Stomach (tissue), 9 donors: ENCODE measurements around the gene CNTN5. TPM values are rescaled to one million over a fixed set of nuclear protein-coding genes. Genes with fewer than 3 reads are reported as not detected.

ENCODE experiments used
- DNase-seq, 2 donors: peaks; one replicate each; pipeline versions ENCODE4 v3.0.0 to v3.0.0-alpha.2; 2013 to 2019
- H3K27ac ChIP-seq, 5 donors: fragments of 200-600 bp in 4 of 5; sonication (generic) in 4 of 5; one replicate each; pipeline ENCODE4 v1.5.1; 2013 to 2019; ENCODE audit warnings: mild to moderate bottlenecking in 1 of 5, moderate library complexity in 1 of 5
- H3K27me3 ChIP-seq, 3 donors: fragments of 200-600 bp; sonication (generic); one replicate each; pipeline ENCODE4 v1.5.1; 2017 to 2019; ENCODE audit warnings: mixed run types in 1 of 3
- H3K36me3 ChIP-seq, 4 donors: fragments of 200-600 bp; sonication (generic); 1 replicate in 3 of 4; 2 replicates in 1 of 4; pipeline ENCODE4 v1.5.1; 2016 to 2019
- H3K4me1 ChIP-seq, 4 donors: fragments of 200-600 bp; sonication (generic); one replicate each; pipeline ENCODE4 v1.5.1; 2016 to 2019
- H3K4me3 ChIP-seq, 4 donors: fragments of 200-600 bp; sonication (generic) in 3 of 4; one replicate each; pipeline ENCODE4 v1.5.1; 2016 to 2019; ENCODE audit warnings: mild to moderate bottlenecking in 1 of 4
- H3K9me3 ChIP-seq, 4 donors: fragments of 200-600 bp; sonication (generic); one replicate each; pipeline ENCODE4 v1.5.1; 2016 to 2019
- EP300 ChIP-seq: sonication (generic); formaldehyde crosslinking; IDR thresholded peaks from one replicate; pipeline ENCODE4 v1.6.1; 2017; ENCODE audit warnings: antibody characterized with exemption
- POLR2A ChIP-seq, 4 donors: fragments of 450-650 bp; IDR thresholded peaks; one replicate each; pipeline ENCODE4 v1.6.1; 2016; ENCODE audit warnings: antibody characterized with exemption in 4 of 4, control low read depth in 2 of 4, mild to moderate bottlenecking in 1 of 4, moderate library complexity in 1 of 4
- POLR2AphosphoS5 ChIP-seq, 3 donors: sonication (generic); formaldehyde crosslinking; IDR thresholded peaks; one replicate each; pipeline ENCODE4 v1.6.1; 2016; ENCODE audit warnings: antibody characterized with exemption in 3 of 3
- WGBS, 5 donors: extraction: QIAGEN DNeasy Blood & Tissue Kit in 3 of 5; methylation state at CpG; one replicate each; pipeline versions ENCODE4 v1.1.5 to v1.1.7; 2013 to 2018; 5-methylcytosine and 5-hydroxymethylcytosine counted together
- intact Hi-C: fragments of 100-400 bp; cut with DNase I; formaldehyde crosslinking; loops from one replicate; pipeline ENCODE4 v1.15.1; 2023; ENCODE audit warnings: low total_unique reads
- polyA plus RNA-seq, 3 donors: library from polyadenylated mRNA; stranded (reverse); fragments of 200-250 nt; gene quantifications; one replicate each; pipeline ENCODE4 v1.2.3, GENCODE V29; 2013
- total RNA-seq, 5 donors: library from RNA; depleted of rRNA; stranded (reverse); fragments of >200 nt; gene quantifications; one replicate each; pipeline versions ENCODE4 v1.1.0 to v1.2.3, GENCODE V29; 2014 to 2016
- TF ChIP-seq, protein P1 (sequence below), 7 experiments: fragments of 450-650 bp in 4 of 7; fragments of 200-600 bp in 3 of 7; sonication (generic) in 3 of 7; IDR thresholded peaks; one replicate each; pipeline ENCODE4 v1.5.1; 2016 to 2019; ENCODE audit warnings: antibody characterized with exemption in 7 of 7, control low read depth in 2 of 7, mild to moderate bottlenecking in 1 of 7
- donor health status: healthy with polysubstance abuse.
- donor health status: Bipolar disorder and iron deficiency.
- donor health status: healthy.

The CNTN5 gene
- total and polyA plus RNA-seq, 8 donors: 0.05 to 9.9 TPM; not detected in 6

DNA sequence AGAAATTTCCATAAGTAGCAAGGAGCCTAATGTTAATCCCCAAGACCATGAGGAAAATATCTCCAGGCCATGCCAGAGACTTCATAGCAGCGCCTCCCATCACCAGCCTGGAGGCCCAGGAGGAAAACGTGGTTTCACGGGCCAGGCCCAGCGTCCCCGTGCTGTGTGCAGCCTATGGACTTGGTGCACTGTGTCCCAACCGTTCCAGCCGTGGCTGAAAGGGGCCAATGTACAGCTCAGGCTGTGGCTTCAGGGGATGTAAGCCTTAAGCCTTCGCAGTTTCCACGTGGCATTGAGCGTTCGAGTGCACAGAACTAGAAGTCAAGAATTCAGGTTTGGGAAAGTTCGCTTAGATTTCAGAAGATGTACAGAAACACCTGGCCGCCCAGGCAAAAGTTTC lies 510.7 kb downstream of the CNTN5 start:
- WGBS, 5 donors: 78 to 89% (median 88%) methylated on average over 13 of the region's 13 CpGs
- H3K27ac ChIP-seq: no peak overlapping the region
- H3K36me3 ChIP-seq: no peaks in the 10 kb centered on the region
- H3K9me3 ChIP-seq: peaks cover 0 to 8% (median 3%) of the 10 kb centered on the region in 4 donors
- H3K4me3 ChIP-seq: no peak overlapping the region
- no peak for DNase-seq
- intact Hi-C loops: no loop called here
- no peaks in the 10 kb centered on the region for H3K4me1 ChIP-seq
- no peak for TF ChIP-seq POLR2AphosphoS5 (IDR thresholded peaks at IDR 0.05)
- TF ChIP-seq, protein P1, sequence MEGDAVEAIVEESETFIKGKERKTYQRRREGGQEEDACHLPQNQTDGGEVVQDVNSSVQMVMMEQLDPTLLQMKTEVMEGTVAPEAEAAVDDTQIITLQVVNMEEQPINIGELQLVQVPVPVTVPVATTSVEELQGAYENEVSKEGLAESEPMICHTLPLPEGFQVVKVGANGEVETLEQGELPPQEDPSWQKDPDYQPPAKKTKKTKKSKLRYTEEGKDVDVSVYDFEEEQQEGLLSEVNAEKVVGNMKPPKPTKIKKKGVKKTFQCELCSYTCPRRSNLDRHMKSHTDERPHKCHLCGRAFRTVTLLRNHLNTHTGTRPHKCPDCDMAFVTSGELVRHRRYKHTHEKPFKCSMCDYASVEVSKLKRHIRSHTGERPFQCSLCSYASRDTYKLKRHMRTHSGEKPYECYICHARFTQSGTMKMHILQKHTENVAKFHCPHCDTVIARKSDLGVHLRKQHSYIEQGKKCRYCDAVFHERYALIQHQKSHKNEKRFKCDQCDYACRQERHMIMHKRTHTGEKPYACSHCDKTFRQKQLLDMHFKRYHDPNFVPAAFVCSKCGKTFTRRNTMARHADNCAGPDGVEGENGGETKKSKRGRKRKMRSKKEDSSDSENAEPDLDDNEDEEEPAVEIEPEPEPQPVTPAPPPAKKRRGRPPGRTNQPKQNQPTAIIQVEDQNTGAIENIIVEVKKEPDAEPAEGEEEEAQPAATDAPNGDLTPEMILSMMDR (IDR thresholded peaks at IDR 0.05): no peak
- no peak for TF ChIP-seq EP300
- TF ChIP-seq POLR2A (IDR thresholded peaks at IDR 0.05): no peak
- H3K27me3 ChIP-seq: no peaks in the 10 kb centered on the region

DNA sequence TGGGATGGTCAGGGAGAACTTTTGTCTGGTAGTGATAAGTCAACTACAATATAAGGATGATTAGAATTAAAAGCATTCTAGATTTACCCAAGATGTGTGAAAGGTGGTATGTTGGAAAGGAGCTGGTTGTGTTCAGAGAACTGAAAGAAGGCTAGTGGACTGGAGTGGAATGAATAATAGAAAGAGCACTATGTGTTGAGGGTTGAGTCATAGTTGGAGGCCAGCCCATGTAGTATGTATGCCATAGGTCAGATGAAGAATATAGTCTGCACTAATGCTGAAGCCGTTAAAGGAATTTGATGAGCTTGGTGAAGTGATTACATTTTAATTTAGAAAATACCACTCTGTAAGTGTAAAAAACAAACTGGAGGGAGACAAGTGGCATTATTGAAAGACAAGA lies 514.1 kb downstream of the CNTN5 start:
- DNase-seq: no peak
- Histone ChIP-seq H3K36me3 (no peaks in the 10 kb centered on the region), H3K27ac (no peak overlapping the region), H3K27me3 (no peaks in the 10 kb centered on the region), H3K4me3 (no peak overlapping the region), H3K9me3 (peaks cover 0 to 8% (median 3%) of the 10 kb centered on the region in 4 donors), H3K4me1 (no peaks in the 10 kb centered on the region)
- 68 to 93% (median 83%) methylated on average over 1 of the region's 1 CpG for WGBS, 5 donors
- TF ChIP-seq EP300: no peak
- TF ChIP-seq POLR2AphosphoS5 (IDR thresholded peaks at IDR 0.05): no peak
- TF ChIP-seq, protein P1 (IDR thresholded peaks at IDR 0.05): no peak
- TF ChIP-seq POLR2A (IDR thresholded peaks at IDR 0.05): no peak
- intact Hi-C loops: no loop called here

DNA sequence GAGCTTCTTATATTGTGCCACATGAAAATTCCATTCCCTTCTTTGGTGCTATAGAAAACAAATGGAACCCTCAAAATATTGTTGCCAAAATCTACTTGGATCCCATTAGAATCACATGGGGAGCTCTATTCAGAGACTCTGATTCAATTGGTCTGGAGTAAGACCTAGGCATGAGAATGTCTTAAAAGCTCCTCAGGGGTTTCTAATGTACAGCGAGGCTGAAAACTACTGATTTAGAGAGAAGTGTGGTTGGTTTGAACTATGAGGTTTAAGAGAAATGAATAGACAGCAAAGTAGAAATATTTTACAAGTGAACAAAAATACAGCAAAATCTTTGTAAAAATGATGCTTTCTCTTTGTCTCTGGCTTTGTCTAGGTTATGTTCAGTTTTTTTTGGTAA lies 514.7 kb downstream of the CNTN5 start:
- Histone ChIP-seq H3K27ac (no peak overlapping the region), H3K4me3 (no peak overlapping the region), H3K27me3 (no peaks in the 10 kb centered on the region), H3K36me3 (no peaks in the 10 kb centered on the region), H3K4me1 (no peaks in the 10 kb centered on the region), H3K9me3 (peaks cover 0 to 8% (median 3%) of the 10 kb centered on the region in 4 donors)
- intact Hi-C loops: no loop called here
- TF ChIP-seq, protein P1 (IDR thresholded peaks at IDR 0.05): no peak
- TF ChIP-seq EP300 (no peak), POLR2A (IDR thresholded peaks at IDR 0.05) (no peak), POLR2AphosphoS5 (IDR thresholded peaks at IDR 0.05) (no peak)
- 50 to 88% (median 81%) methylated on average over 1 of the region's 1 CpG for WGBS, 5 donors
- DNase-seq: no peak

DNA sequence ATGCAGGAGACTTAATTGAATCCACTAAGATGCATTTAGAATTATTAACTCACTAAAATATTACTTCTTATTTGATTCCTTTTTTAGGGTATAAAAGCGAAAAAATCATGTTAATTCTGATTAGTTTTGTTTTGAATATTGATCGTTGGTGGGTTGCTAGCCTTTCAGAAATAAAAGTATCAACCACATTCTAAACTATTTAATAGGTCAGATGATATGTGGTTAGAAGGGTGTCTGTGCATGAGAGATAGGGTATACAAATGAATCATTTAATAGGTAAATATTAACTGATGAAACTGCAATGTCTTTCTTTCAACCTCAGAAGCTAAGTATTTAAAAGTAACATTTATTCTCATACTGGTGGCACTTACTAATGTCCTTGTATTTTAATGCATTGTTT lies 515.1 kb downstream of the CNTN5 start:
- 35 to 65% (median 62%) methylated on average over 2 of the region's 2 CpGs for WGBS, 5 donors
- intact Hi-C loops: no loop called here
- no peaks in the 10 kb centered on the region for H3K4me1 ChIP-seq
- no peak overlapping the region for H3K27ac ChIP-seq
- no peaks in the 10 kb centered on the region for H3K27me3 ChIP-seq
- DNase-seq: no peak
- H3K36me3 ChIP-seq: no peaks in the 10 kb centered on the region
- TF ChIP-seq EP300: no peak
- no peak for TF ChIP-seq POLR2A (IDR thresholded peaks at IDR 0.05)
- TF ChIP-seq, protein P1 (IDR thresholded peaks at IDR 0.05): no peak
- no peak for TF ChIP-seq POLR2AphosphoS5 (IDR thresholded peaks at IDR 0.05)
- peaks cover 0 to 8% (median 3%) of the 10 kb centered on the region in 4 donors for H3K9me3 ChIP-seq
- no peak overlapping the region for H3K4me3 ChIP-seq
